Neural cell (in vitro differentiated cells): ENCODE measurements around the gene KIRREL3. TPM values are rescaled to one million over a fixed set of nuclear protein-coding genes. Genes with fewer than 3 reads are reported as not detected.

Source experiments
- H2AFZ ChIP-seq: fragments of 200-600, 300-800 bp; sonication (generic), shearing (Covaris generic); 2 replicates; pipeline ENCODE4 v1.6.0; 2014; ENCODE audit warnings: low read depth, mild to moderate bottlenecking, antibody characterized with exemption, low read length, moderate library complexity
- H3F3A ChIP-seq: fragments of 200-600 bp; shearing (Covaris generic); 2 replicates; pipeline ENCODE4 v1.6.1; 2016; ENCODE audit warnings: mild to moderate bottlenecking, moderate library complexity, mixed read lengths, antibody characterized with exemption, low read length; ENCODE audit not compliant: insufficient read depth, poor library complexity, severe bottlenecking
- H3K27ac ChIP-seq: fragments of 200-600, 300-800 bp; sonication (generic), shearing (Covaris generic); 2 replicates; pipeline ENCODE4 v1.5.1; 2014; ENCODE audit warnings: mild to moderate bottlenecking, low read length, moderate library complexity
- H3K27me3 ChIP-seq: fragments of 300-800, 200-600 bp; sonication (generic), shearing (Covaris generic); 2 replicates; pipeline ENCODE4 v1.6.0; 2014; ENCODE audit warnings: mild to moderate bottlenecking, low read depth, low read length, moderate library complexity; ENCODE audit not compliant: insufficient read depth
- H3K36me3 ChIP-seq: fragments of 300-800, 200-600 bp; sonication (generic), shearing (Covaris generic); 2 replicates; pipeline ENCODE4 v1.5.1; 2014; ENCODE audit warnings: mild to moderate bottlenecking, antibody characterized with exemption, low read length, moderate library complexity; ENCODE audit not compliant: insufficient read depth
- H3K4me2 ChIP-seq: fragments of 300-800, 200-600 bp; sonication (generic), shearing (Covaris generic); 2 replicates; pipeline ENCODE4 v1.6.0; 2014; ENCODE audit warnings: mild to moderate bottlenecking, low read length
- H3K4me3 ChIP-seq: fragments of 300-800, 200-600 bp; sonication (generic), shearing (Covaris generic); 2 replicates; pipeline ENCODE4 v1.5.1; 2014; ENCODE audit warnings: mild to moderate bottlenecking, low read length, moderate library complexity
- H3K79me2 ChIP-seq: fragments of 200-600 bp; shearing (Covaris generic); replicated peaks from 2 replicates; pipeline ENCODE4 v1.6.0; 2014; ENCODE audit warnings: mild to moderate bottlenecking, low read length, moderate library complexity; ENCODE audit not compliant: insufficient read depth
- H3K9ac ChIP-seq: fragments of 300-800, 200-600 bp; sonication (generic), shearing (Covaris generic); 2 replicates; pipeline ENCODE4 v1.6.1; 2016; ENCODE audit warnings: mild to moderate bottlenecking, low read length, mixed read lengths
- H3K9me2 ChIP-seq: fragments of 200-600 bp; shearing (Covaris generic); 2 replicates; pipeline ENCODE4 v1.6.1; 2016; ENCODE audit warnings: mild to moderate bottlenecking, low read length, mixed read lengths; ENCODE audit not compliant: insufficient read depth
- H3K9me3 ChIP-seq: fragments of 200-600, 300-800 bp; sonication (generic), shearing (Covaris generic); 2 replicates; pipeline ENCODE4 v1.6.1; 2016; ENCODE audit warnings: mild to moderate bottlenecking, mixed run types, low read length, moderate library complexity, mixed read lengths
- H4K20me1 ChIP-seq: fragments of 200-600 bp; shearing (Covaris generic); 2 replicates; pipeline ENCODE4 v1.6.1; 2016; ENCODE audit warnings: mild to moderate bottlenecking, mixed run types; ENCODE audit not compliant: insufficient read depth
- EP300 ChIP-seq: fragments of 450-650 bp; conservative IDR thresholded peaks from 2 replicates; pipeline ENCODE4 v1.6.1; 2014; ENCODE audit warnings: antibody characterized with exemption, mild to moderate bottlenecking, moderate library complexity; ENCODE audit not compliant: poor library complexity, severe bottlenecking
- EZH2 ChIP-seq: fragments of 200-600, 300-800 bp; shearing (Covaris generic), sonication (generic); IDR thresholded peaks from 2 replicates; pipeline ENCODE4 v1.6.1; 2014; ENCODE audit warnings: antibody characterized with exemption, low read length, borderline replicate concordance, mild to moderate bottlenecking; ENCODE audit not compliant: insufficient read depth, poor library complexity, severe bottlenecking
- MXI1 ChIP-seq: fragments of 450-650 bp; conservative IDR thresholded peaks from 2 replicates; pipeline ENCODE4 v1.6.1; 2014; ENCODE audit warnings: antibody characterized with exemption, mild to moderate bottlenecking; ENCODE audit not compliant: poor library complexity, severe bottlenecking
- POLR2AphosphoS5 ChIP-seq: IDR thresholded peaks from 2 replicates; pipeline ENCODE4 v1.6.1; 2012
- RAD21 ChIP-seq: fragments of 450-650 bp; conservative IDR thresholded peaks from 2 replicates; pipeline ENCODE4 v1.6.1; 2014; ENCODE audit warnings: antibody characterized with exemption, mild to moderate bottlenecking, moderate library complexity
- SMC3 ChIP-seq: fragments of 450-650 bp; conservative IDR thresholded peaks from 2 replicates; pipeline ENCODE4 v1.6.1; 2014; ENCODE audit warnings: antibody characterized with exemption, mild to moderate bottlenecking, moderate library complexity; ENCODE audit not compliant: poor library complexity
- TAF1 ChIP-seq: IDR thresholded peaks from 2 replicates; pipeline ENCODE4 v1.6.1; 2012; ENCODE audit warnings: low read depth
- polyA plus RNA-seq: library from polyadenylated mRNA; depleted of rRNA; stranded (reverse); fragments of >200 nt; gene quantifications from 2 replicates; pipeline ENCODE4 v1.2.3, GENCODE V29; 2014
- TF ChIP-seq, protein P1 (sequence below): fragments of 450-650 bp; IDR thresholded peaks from 2 replicates; pipeline ENCODE4 v1.5.1; 2014; ENCODE audit warnings: antibody characterized with exemption, mild to moderate bottlenecking, moderate library complexity; ENCODE audit not compliant: poor library complexity, severe bottlenecking
- TF ChIP-seq, protein P2 (sequence below): IDR thresholded peaks from 2 replicates; pipeline ENCODE4 v1.6.1; 2012; ENCODE audit warnings: borderline replicate concordance

The KIRREL3 gene
- polyA plus RNA-seq, 1 donor from 2014 or later: 23.8 TPM

DNA sequence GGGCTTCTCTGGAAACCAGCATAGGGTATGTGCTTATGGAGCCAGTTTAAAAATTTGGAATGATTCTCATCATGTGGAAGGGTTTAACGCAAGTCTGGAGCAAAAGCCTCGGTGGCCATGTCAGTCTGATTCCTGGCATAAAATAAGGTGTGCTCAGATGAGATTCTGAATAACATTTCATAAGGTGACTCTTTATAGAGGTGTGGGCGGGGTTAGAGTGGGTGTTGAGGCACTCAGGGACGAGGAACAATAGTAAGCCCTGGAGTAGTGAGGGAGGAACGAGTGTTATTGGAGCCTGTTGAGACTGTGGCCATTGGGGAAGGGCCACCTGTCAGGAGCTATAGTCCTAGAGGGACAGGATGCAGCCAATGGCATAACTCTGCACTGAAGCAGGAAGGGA is 13.0 kb upstream of the KIRREL3 start:
- H3K9me3 ChIP-seq: no peaks in the 10 kb centered on the region
- H3K4me3 ChIP-seq: no peak overlapping the region
- TF ChIP-seq RAD21 (no peak), SMC3 (no peak), EP300 (no peak), POLR2AphosphoS5 (no peak), MXI1 (no peak), EZH2 (no peak), TAF1 (no peak)
- TF ChIP-seq, protein P1, sequence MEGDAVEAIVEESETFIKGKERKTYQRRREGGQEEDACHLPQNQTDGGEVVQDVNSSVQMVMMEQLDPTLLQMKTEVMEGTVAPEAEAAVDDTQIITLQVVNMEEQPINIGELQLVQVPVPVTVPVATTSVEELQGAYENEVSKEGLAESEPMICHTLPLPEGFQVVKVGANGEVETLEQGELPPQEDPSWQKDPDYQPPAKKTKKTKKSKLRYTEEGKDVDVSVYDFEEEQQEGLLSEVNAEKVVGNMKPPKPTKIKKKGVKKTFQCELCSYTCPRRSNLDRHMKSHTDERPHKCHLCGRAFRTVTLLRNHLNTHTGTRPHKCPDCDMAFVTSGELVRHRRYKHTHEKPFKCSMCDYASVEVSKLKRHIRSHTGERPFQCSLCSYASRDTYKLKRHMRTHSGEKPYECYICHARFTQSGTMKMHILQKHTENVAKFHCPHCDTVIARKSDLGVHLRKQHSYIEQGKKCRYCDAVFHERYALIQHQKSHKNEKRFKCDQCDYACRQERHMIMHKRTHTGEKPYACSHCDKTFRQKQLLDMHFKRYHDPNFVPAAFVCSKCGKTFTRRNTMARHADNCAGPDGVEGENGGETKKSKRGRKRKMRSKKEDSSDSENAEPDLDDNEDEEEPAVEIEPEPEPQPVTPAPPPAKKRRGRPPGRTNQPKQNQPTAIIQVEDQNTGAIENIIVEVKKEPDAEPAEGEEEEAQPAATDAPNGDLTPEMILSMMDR: no peak
- TF ChIP-seq, protein P2, sequence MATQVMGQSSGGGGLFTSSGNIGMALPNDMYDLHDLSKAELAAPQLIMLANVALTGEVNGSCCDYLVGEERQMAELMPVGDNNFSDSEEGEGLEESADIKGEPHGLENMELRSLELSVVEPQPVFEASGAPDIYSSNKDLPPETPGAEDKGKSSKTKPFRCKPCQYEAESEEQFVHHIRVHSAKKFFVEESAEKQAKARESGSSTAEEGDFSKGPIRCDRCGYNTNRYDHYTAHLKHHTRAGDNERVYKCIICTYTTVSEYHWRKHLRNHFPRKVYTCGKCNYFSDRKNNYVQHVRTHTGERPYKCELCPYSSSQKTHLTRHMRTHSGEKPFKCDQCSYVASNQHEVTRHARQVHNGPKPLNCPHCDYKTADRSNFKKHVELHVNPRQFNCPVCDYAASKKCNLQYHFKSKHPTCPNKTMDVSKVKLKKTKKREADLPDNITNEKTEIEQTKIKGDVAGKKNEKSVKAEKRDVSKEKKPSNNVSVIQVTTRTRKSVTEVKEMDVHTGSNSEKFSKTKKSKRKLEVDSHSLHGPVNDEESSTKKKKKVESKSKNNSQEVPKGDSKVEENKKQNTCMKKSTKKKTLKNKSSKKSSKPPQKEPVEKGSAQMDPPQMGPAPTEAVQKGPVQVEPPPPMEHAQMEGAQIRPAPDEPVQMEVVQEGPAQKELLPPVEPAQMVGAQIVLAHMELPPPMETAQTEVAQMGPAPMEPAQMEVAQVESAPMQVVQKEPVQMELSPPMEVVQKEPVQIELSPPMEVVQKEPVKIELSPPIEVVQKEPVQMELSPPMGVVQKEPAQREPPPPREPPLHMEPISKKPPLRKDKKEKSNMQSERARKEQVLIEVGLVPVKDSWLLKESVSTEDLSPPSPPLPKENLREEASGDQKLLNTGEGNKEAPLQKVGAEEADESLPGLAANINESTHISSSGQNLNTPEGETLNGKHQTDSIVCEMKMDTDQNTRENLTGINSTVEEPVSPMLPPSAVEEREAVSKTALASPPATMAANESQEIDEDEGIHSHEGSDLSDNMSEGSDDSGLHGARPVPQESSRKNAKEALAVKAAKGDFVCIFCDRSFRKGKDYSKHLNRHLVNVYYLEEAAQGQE: no peak
- no peak overlapping the region for H3K9ac ChIP-seq
- no peaks in the 10 kb centered on the region for H3K27me3 ChIP-seq
- no peaks in the 10 kb centered on the region for H3K9me2 ChIP-seq
- H3K27ac ChIP-seq: no peak overlapping the region
- no peak overlapping the region for H3K4me2 ChIP-seq
- no peaks in the 10 kb centered on the region for H3K79me2 ChIP-seq
- H3K36me3 ChIP-seq: no peaks in the 10 kb centered on the region
- H3F3A ChIP-seq: no peaks in the 10 kb centered on the region
- H2AFZ ChIP-seq: no peak overlapping the region
- no peaks in the 10 kb centered on the region for H4K20me1 ChIP-seq

GRCh38 chr11:127006311-127006710 is 5.7 kb upstream of the KIRREL3 start:
- no peak overlapping the region for H3K9ac ChIP-seq
- H3K4me2 ChIP-seq: no peak overlapping the region
- H3F3A ChIP-seq: no peaks in the 10 kb centered on the region
- H3K27me3 ChIP-seq: peaks cover 10% of the 10 kb centered on the region
- no peaks in the 10 kb centered on the region for H3K79me2 ChIP-seq
- H3K9me2 ChIP-seq: no peaks in the 10 kb centered on the region
- H3K36me3 ChIP-seq: no peaks in the 10 kb centered on the region
- no peaks in the 10 kb centered on the region for H4K20me1 ChIP-seq
- no peak overlapping the region for H2AFZ ChIP-seq
- no peaks in the 10 kb centered on the region for H3K9me3 ChIP-seq
- no peak overlapping the region for H3K4me3 ChIP-seq
- TF ChIP-seq RAD21: no peak
- no peak overlapping the region for H3K27ac ChIP-seq
